HT-29 (cell line): ENCODE results near the gene FAM107B. TPM values are rescaled to one million over a fixed set of nuclear protein-coding genes. Genes with fewer than 3 reads are reported as not detected.
"Not testable (repeated sequence)": the region's sequence is repeated elsewhere in the genome, so short reads cannot be mapped to it uniquely, and the experiment has no call there.

Source experiments
- DNase-seq: peaks from one replicate; pipeline ENCODE4 v3.0.0-alpha.2; 2015; ENCODE audit warnings: low spot score
- total RNA-seq: library from RNA; depleted of rRNA; stranded (reverse); fragments of >200 nt; shearing (Covaris generic); gene quantifications from 2 replicates; pipeline ENCODE4 v1.2.3, GENCODE V29; 2014

FAM107B gene
- total RNA-seq, 1 experiment from 2014 or later, result 11.0 TPM

- DNase-seq, result no peak
These were observed 108.5 kb downstream of the FAM107B start for GRCh38 chr10:14665865-14666857.

- DNase-seq, result peak; percentile 46
These were observed 109.4 kb downstream of the FAM107B start for GRCh38 chr10:14665304-14665703.

- no peak for DNase-seq
These were observed 110.4 kb downstream of the FAM107B start for GRCh38 chr10:14664345-14664744.

GRCh38 chr10:14661818-14662217 is 112.9 kb downstream of the FAM107B start:
- DNase-seq, result no peak

GRCh38 chr10:14660831-14661230 is 113.9 kb downstream of the FAM107B start:
- no peak for DNase-seq

- no peak for DNase-seq
These were observed 115.0 kb downstream of the FAM107B start for GRCh38 chr10:14659626-14660196.

GRCh38 chr10:14659137-14659536 is 115.6 kb downstream of the FAM107B start:
- not testable (repeated sequence) for DNase-seq

GRCh38 chr10:14658331-14659127 is 116.2 kb downstream of the FAM107B start:
- DNase-seq, result no peak

GRCh38 chr10:14656052-14656730 is 118.5 kb downstream of the FAM107B start:
- no peak for DNase-seq

- no peak for DNase-seq
These were observed 119.8 kb downstream of the FAM107B start for GRCh38 chr10:14654821-14655382.

GRCh38 chr10:14653271-14654161 is 121.2 kb downstream of the FAM107B start:
- DNase-seq, result peak; percentile 75

GRCh38 chr10:14652816-14653215 is 121.9 kb downstream of the FAM107B start:
- DNase-seq, result no peak

GRCh38 chr10:14652067-14652466 is 122.6 kb downstream of the FAM107B start:
- no peak for DNase-seq

GRCh38 chr10:14649739-14650138 is 125.0 kb downstream of the FAM107B start:
- no peak for DNase-seq

- DNase-seq, result no peak
These were observed 125.8 kb downstream of the FAM107B start for GRCh38 chr10:14648946-14649345.

GRCh38 chr10:14648005-14648765 is 126.5 kb downstream of the FAM107B start:
- no peak for DNase-seq

GRCh38 chr10:14645239-14645960 is 129.3 kb downstream of the FAM107B start:
- DNase-seq, result no peak

GRCh38 chr10:14639637-14640036 is 135.1 kb downstream of the FAM107B start:
- no peak for DNase-seq
